NCI-H2227 treated with DMSO at 0.1 percent for 48 hours (cell line): Measurements from ENCODE around the gene COX19.

Experiments
- DNase-seq: peaks from one replicate; lab custom pipeline; 2025; lab: John Stamatoyannopoulos, UW

The COX19 gene

GRCh38 chr7:991729-992656, 16.6 kb upstream of the COX19 start:
- no peak for DNase-seq

GRCh38 chr7:990933-991728, 15.8 kb upstream of the COX19 start:
- DNase-seq, result no peak

- no peak for DNase-seq
Measured at GRCh38 chr7:990352-990932, 15.1 kb upstream of the COX19 start.

DNA sequence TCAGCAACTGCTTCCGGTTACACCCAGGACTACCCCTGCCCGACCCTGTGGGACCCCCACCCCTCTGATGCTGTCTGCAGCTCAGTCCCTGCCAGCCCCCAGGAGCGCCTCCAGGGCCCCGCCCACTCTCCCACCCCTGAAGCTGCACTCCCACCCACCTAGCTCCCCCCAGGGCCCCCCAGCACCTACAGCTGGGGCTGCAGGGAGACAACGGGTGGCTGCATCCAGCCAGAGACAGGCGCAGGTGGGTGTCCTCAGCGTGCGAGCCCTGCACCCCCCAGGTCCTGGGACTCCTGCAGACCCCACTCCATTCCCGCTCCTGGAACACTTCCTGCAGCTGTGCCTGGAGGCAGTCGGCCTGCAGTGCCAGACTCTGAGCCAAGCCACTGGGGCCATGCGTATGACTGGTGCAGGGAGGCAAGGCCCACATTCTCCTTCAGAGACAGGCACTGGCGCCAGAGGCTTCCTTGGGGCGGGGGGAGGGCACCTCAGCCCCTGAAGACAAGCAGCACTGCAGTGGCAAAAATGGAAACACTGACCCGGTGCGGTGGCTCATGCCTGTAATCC, 13.7 kb upstream of the COX19 start:
- DNase-seq, result no peak

- no peak for DNase-seq
Measured at GRCh38 chr7:988426-988911, 13.1 kb upstream of the COX19 start.

- DNase-seq, result no peak
Measured at GRCh38 chr7:987909-988308, 12.6 kb upstream of the COX19 start.

- DNase-seq, result no peak
Measured at GRCh38 chr7:986766-987751, 11.7 kb upstream of the COX19 start.

DNA sequence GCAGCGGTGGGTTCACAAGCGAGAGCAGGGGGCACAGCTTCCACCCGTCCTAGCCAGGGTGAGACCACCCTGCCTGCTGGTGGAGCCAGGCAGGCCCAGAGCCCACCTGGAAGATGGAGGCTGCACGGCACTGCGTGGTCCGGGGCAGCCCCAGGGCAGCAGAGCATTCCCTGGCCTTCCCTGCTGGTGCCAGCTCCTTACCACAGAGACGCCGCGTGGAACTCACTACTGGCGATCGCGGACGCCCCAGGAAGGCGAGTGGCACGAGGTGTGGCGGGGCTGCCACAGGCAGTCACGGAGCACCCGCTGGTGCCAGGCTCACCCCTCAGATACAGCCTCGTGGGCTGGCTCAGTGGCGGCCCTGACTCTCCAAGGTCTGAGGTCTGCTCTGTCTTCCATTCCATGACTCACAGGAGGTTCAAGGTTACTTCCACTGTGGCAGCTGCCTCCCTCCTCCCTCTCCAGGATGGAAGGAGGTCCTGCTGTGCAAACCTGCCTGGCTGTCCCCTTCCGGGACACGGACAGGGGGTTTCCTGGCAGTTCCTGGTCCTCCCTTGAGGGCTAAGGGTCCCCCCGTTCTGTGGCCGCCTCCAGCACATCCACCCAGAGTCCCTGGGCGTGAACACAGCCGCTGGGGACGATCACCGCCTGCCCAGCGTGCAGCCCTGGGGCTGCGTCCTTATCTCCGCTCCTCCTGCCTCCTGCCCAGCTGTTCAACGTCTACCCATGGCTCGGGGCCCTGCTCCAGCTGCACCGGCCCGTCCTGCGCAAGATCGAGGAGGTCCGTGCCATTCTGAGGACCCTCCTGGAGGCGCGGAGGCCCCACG, 10.8 kb upstream of the COX19 start:
- no peak for DNase-seq

DNA sequence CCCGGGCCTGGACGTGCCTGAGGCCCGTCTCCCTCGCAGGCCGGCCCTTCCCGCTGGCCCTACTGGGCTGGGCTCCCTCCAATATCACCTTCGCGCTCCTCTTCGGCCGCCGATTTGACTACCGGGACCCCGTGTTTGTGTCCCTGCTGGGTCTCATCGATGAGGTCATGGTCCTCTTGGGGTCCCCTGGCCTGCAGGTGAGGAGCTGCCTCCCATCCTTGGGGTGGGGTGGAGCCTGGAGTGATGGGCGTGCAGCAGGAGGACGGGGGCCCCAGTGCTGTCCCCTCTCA, 9.7 kb upstream of the COX19 start:
- DNase-seq, result no peak

DNA sequence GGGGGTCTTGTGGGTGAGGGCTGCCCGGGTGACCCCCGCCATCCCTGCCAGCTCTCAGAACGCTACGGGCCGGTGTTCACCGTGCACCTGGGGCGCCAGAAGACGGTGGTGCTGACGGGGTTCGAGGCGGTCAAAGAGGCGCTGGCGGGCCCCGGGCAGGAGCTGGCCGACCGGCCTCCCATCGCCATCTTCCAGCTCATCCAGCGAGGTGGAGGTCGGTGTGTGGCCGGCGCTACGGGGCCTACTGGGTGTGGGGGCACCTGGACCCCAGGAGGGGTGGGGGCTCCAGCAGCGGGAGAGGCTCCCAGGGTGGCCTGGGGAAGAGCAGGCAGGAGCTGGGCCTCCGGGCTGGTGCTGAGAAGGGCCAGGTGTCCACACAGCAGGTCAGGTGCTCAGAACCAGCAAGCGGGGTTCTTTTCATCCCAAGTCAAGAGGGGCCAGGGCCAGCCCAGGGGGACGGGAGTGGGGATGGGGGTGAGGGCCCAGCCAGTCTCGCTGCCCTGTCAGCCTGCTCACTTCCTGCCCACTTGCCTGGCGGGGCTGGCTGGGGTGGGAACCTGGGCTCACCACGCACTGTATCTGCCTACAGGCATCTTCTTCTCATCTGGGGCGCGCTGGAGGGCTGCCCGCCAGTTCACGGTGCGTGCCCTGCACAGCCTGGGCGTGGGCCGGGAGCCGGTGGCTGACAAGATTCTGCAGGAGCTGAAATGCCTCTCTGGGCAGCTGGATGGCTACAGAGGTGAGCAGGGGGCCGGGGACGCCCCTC, 9.2 kb upstream of the COX19 start:
- DNase-seq, result no peak

DNA sequence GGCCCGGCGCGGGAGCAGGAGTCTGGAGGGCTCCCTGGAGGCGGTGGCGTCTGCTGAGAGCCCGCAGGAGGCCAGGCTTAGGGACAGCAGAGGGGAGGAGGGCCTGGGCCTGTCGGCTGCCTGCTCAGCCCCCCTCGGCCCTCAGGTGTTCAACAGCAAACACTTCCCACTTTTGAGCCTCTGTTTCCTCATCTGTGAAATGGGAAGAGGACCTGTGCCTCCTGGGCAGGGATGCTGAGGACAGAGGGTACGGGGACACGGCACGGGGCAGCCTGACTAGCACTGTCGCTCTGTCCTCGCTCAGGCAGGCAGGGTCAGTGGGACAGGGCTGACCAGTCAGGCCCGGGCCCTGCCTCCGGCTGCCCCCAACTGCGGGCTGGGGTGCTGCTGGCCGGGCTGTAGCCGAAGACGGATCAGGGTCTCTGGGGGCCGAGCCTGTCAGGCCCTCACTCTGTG, 8.3 kb upstream of the COX19 start:
- DNase-seq, result no peak

- no peak for DNase-seq
Measured at GRCh38 chr7:983004-983615, 7.8 kb upstream of the COX19 start, which contains the start of gene CYP2W1. CYP2W1 (plus strand) TSS chr7:983181; CDS start chr7:983212, 31 bp downstream.

GRCh38 chr7:982511-983003, 7.2 kb upstream of the COX19 start:
- DNase-seq, result no peak

DNA sequence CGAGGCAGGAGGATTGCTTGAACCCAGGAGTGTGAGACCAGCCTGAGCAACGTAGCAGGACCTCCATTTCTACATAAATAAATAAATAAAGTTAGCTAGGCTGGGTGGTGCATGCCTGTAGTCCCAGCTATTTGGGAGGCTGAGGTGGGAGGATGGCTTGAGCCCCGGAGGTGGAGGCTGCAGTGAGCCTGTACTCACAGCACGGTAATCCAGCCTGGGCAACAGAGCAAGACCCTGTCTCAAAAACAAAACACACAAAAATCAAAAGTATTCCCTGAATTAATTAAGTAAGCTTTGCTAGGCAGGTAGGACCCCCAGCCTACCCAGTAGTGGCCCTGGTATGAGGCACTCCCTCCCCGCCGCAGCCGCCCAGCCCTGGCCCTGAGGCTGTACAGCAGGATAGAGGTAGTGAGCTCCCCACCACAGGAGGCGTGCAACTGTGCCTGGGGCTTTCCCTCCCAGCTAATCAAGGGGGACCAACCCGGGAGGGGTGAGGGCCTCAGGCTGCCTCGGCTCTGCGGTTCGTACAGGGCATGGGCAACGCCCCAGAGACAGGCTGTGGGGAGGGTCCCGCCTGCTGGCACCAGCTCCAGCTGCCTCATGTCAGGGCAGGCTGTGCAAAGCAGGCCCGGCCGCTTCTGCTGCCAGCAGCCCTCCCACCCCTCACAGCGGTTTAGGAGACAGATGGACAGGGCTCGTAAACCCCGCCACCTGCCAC, 6.6 kb upstream of the COX19 start:
- DNase-seq, result no peak

GRCh38 chr7:979886-980571, 4.7 kb upstream of the COX19 start:
- DNase-seq, result no peak

DNA sequence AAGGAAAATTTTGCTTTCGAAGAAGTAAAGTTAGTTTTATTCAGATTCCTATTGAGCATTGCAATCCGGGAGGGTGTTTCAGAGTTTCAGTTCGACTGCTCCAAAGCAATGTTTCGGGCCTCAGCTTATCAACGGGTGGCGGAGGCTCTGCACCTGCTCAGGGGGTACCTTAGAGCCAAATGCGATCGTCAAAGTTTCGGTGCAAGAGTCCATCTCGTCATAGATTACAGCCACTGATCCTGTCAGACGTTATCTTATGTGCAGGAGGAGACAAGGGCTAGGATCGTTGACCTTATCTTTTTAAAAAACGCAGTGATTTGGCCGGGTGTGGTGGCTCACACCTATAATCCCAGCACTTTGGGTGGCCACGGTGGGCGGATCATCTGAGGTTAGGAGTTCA, 3.8 kb upstream of the COX19 start:
- DNase-seq, result no peak

- no peak for DNase-seq
Measured at GRCh38 chr7:978416-979091, 3.2 kb upstream of the COX19 start.
